K562 (cell line): ENCODE measurements around the gene KRTCAP2. TPM values are rescaled to one million over a fixed set of nuclear protein-coding genes. Genes with fewer than 3 reads are reported as not detected.

Experiments
- ATAC-seq: fragments of 200-7000 bp; cut with Tn5 transposase; 3 replicates; pipeline ENCODE4 v1.9.1; 2020; ENCODE audit warnings: moderate library complexity
- BruUV-seq: library from RNA; stranded (reverse); fragments of 400-500 nt; replicated peaks from 2 replicates; lab custom pipeline; 2021; lab: Mats Ljungman, UMichigan
- CTCF ChIA-PET: fragments of 300-600 bp; formaldehyde crosslinking; extraction: SDS; loops from one replicate; lab custom pipeline; 2021; ENCODE audit warnings: low intra/inter-chr PET ratio; lab: Yijun Ruan, JAX
- POLR2A ChIA-PET: fragments of 300-600, 350-650 bp; sonication (Branson Sonifier 250); formaldehyde crosslinking; extraction: SDS; loops from one replicate; lab custom pipeline; 2021; ENCODE audit warnings: antibody characterized with exemption, inconsistent platforms; lab: Yijun Ruan, JAX
- DNase-seq, 4 experiments: peaks; one replicate each; pipeline versions ENCODE4 v3.0.0 to v3.0.0-alpha.2; 2011 to 2018; ENCODE audit warnings: low spot score in 3 of 4, mixed read lengths in 3 of 4; ENCODE audit errors: extremely low read depth in 1 of 4
- FAIRE-seq: peaks from 2 replicates; lab custom pipeline; 2011; peaks lifted over from hg19 to GRCh38; lab: Jason Lieb, UNC
- H2AFZ ChIP-seq: 2 replicates; pipeline ENCODE4 v1.6.0; 2011; ENCODE audit warnings: low read depth, low read length, control low read depth, inconsistent platforms
- H3K27ac ChIP-seq: fragments of 200-600 bp; 3 replicates; pipeline ENCODE4 v1.8.0; 2011; ENCODE audit warnings: low read depth, mild to moderate bottlenecking, control low read depth, inconsistent platforms, low read length, moderate library complexity, mixed read lengths; ENCODE audit errors: extremely low read depth
- H3K27me3 ChIP-seq, 2 experiments: fragments of 300-600 bp in 1 of 2; 2 replicates in 1 of 2; 3 replicates in 1 of 2; pipeline versions ENCODE4 v1.6.0 to v1.8.0; 2011; ENCODE audit warnings: inconsistent platforms in 2 of 2, low read length in 2 of 2, mild to moderate bottlenecking in 1 of 2, mixed read lengths in 1 of 2, moderate library complexity in 1 of 2; ENCODE audit not compliant: control insufficient read depth in 2 of 2, insufficient read depth in 2 of 2
- H3K36me3 ChIP-seq: fragments of 300-600 bp; 3 replicates; pipeline ENCODE4 v1.8.0; 2011; ENCODE audit warnings: mild to moderate bottlenecking, low read length, inconsistent platforms; ENCODE audit not compliant: control insufficient read depth, insufficient read depth
- H3K4me1 ChIP-seq, 2 experiments: fragments of 200-600 bp in 1 of 2; replicated peaks in 1 of 2; 2 replicates in 1 of 2; 3 replicates in 1 of 2; pipeline versions ENCODE4 v1.5.1 to v1.8.0; 2011; ENCODE audit warnings: inconsistent platforms in 2 of 2, low read length in 2 of 2, mild to moderate bottlenecking in 1 of 2, mixed read lengths in 1 of 2, moderate library complexity in 1 of 2; ENCODE audit not compliant: control insufficient read depth in 2 of 2, insufficient read depth in 2 of 2
- H3K4me2 ChIP-seq: 2 replicates; pipeline ENCODE4 v1.6.1; 2011; ENCODE audit warnings: low read length, control low read depth, inconsistent platforms, mixed read lengths; ENCODE audit not compliant: insufficient read depth
- H3K4me3 ChIP-seq: fragments of 200-600 bp; sonication (generic), shearing (Covaris generic); 2 replicates; pipeline ENCODE4 v1.5.1; 2016; ENCODE audit warnings: control low read depth, inconsistent platforms
- H3K79me2 ChIP-seq: fragments of 200-600 bp; 3 replicates; pipeline ENCODE4 v1.8.0; 2011; ENCODE audit warnings: low read length, inconsistent platforms; ENCODE audit not compliant: control insufficient read depth, insufficient read depth
- H3K9ac ChIP-seq, 2 experiments: 2 replicates each; pipeline versions ENCODE4 v1.6.0 to v1.6.1; 2011; ENCODE audit warnings: low read depth in 2 of 2, low read length in 2 of 2, control low read depth in 1 of 2, inconsistent platforms in 1 of 2, mild to moderate bottlenecking in 1 of 2, mixed read lengths in 1 of 2; ENCODE audit not compliant: insufficient read depth in 1 of 2
- H3K9me1 ChIP-seq: one replicate; pipeline ENCODE4 v1.6.0; 2011; ENCODE audit warnings: inconsistent platforms, mild to moderate bottlenecking, low read length, moderate library complexity; ENCODE audit not compliant: control insufficient read depth, insufficient read depth
- H3K9me3 ChIP-seq: replicated peaks from 2 replicates; pipeline ENCODE4 v1.5.1; 2011; ENCODE audit warnings: low read depth, low read length, inconsistent platforms; ENCODE audit not compliant: control insufficient read depth, insufficient read depth
- H4K20me1 ChIP-seq: replicated peaks from 2 replicates; pipeline ENCODE4 v1.6.1; 2011; ENCODE audit warnings: low read length, inconsistent platforms, mixed read lengths; ENCODE audit not compliant: control insufficient read depth, insufficient read depth
- PHF20 ChIP-seq: fragments of 450-650 bp; IDR thresholded peaks from 2 replicates; pipeline ENCODE4 v1.6.1; 2018; ENCODE audit not compliant: partially characterized antibody
- PRMT5 ChIP-seq: sonication (generic); formaldehyde crosslinking; IDR thresholded peaks from 2 replicates; pipeline ENCODE4 v1.5.0; 2020; ENCODE audit warnings: missing genetic modification reagents
- ZBTB26 ChIP-seq: fragments of 450-650 bp; formaldehyde crosslinking; IDR thresholded peaks from 2 replicates; pipeline ENCODE4 v1.4.0; 2022; ENCODE audit warnings: missing genetic modification characterization
- ZBTB40 ChIP-seq, 2 experiments: fragments of 450-650 bp in 1 of 2; sonication (generic) in 1 of 2; formaldehyde crosslinking in 1 of 2; IDR thresholded peaks; 2 replicates each; pipeline versions ENCODE4 v1.7.1 to v1.9.0; 2016 to 2022; ENCODE audit warnings: inconsistent platforms in 1 of 2, mild to moderate bottlenecking in 1 of 2, missing genetic modification reagents in 1 of 2
- WGBS: fragments of 100-300 bp; shearing (Covaris generic); methylation state at CpG from one replicate; pipeline ENCODE4 v1.1.6; 2016; ENCODE audit warnings: low coverage, mixed read lengths; ENCODE audit not compliant: insufficient coverage; ENCODE audit errors: missing lambda C conversion rate; 5-methylcytosine and 5-hydroxymethylcytosine counted together
- in situ Hi-C: fragments of 300-500 bp; cut with MboI; formaldehyde crosslinking; loops from 4 replicates; pipeline ENCODE4 v1.15.0; 2018; ENCODE audit warnings: inconsistent platforms, mixed read lengths
- intact Hi-C: fragments of 100-400 bp; cut with micrococcal nuclease; formaldehyde crosslinking; loops from 2 replicates; pipeline ENCODE4 v1.14.2; 2022
- polyA plus RNA-seq, 8 experiments: library from polyadenylated mRNA; depleted of rRNA in 4 of 8; stranded (reverse) in 5 of 8; unstranded in 3 of 8; fragments of >200 nt; fragmentation: Nextera tagmentation in 2 of 8; fragmentation: Illumina TruSeq in 1 of 8; extraction: Ambion mirVana in 2 of 8; extraction: Trizol in 1 of 8; gene quantifications; 2 replicates each; pipeline versions ENCODE4 v1.2.1 to v1.2.3, GENCODE V29; 2011 to 2014; ENCODE audit warnings: inconsistent platforms in 1 of 8, missing spikeins in 1 of 8
- total RNA-seq, 7 experiments: library from RNA; depleted of rRNA in 6 of 7; stranded (reverse); fragments of >200 nt in 6 of 7; fragmentation: Illumina TruSeq in 2 of 7; extraction: Trizol in 2 of 7; gene quantifications; 2 replicates each; pipeline versions ENCODE4 v1.2.1 to v1.2.3, GENCODE V29; 2011 to 2021; ENCODE audit warnings: low replicate concordance in 1 of 7

Gene KRTCAP2
- total and polyA plus RNA-seq, 9 of the 15 experiments (the other 6 are each of a cell fraction or from before 2014, with no cell fraction given): 126 to 436 (median 244) TPM

GRCh38 chr1:155195201-155196102, 22.3 kb upstream of the KRTCAP2 start:
- Histone ChIP-seq H3K4me1 (peaks cover 19 to 48% of the 10 kb centered on the region in 2 experiments), H3K27ac (peak overlapping the region; percentile 100; the same call in 1 of the 3 replicates), H3K9ac (peak overlapping the region; percentile 98 to 99)
- no peak for TF ChIP-seq PRMT5
- TF ChIP-seq ZBTB40 (IDR thresholded peaks at IDR 0.05): peak; percentile 62; the same call in 1 of the 2 replicates
- TF ChIP-seq ZBTB40 (CRISPR knock-in tag; IDR thresholded peaks at IDR 0.05): no peak
- 0 out of 2 replicates have a peak, but pooled peaks have one; percentile 36 for TF ChIP-seq ZBTB26 (CRISPR knock-in tag)
- no peak for TF ChIP-seq PHF20
- TF ChIP-seq, all 486 proteins: peak for 2
- ATAC-seq (no peak), FAIRE-seq (no peak), DNase-seq (peak in 1 of 4 experiments; percentile 65)
- Histone ChIP-seq H3K79me2 (peaks cover 30% of the 10 kb centered on the region), H3K36me3 (peaks cover 32% of the 10 kb centered on the region; the same call in 2 of the 3 replicates), H3K27me3 (no peaks in the 10 kb centered on the region), H3K9me1 (no peaks in the 10 kb centered on the region), H2AFZ (0 out of 2 replicates have a peak overlapping the region, but pooled peaks have one; percentile 31), H3K4me2 (peak overlapping the region; percentile 97), H3K9me3 (no peaks in the 10 kb centered on the region), H3K4me3 (peak overlapping the region; percentile 69), H4K20me1 (no peaks in the 10 kb centered on the region)
- in situ Hi-C loops: no loop called here
- intact Hi-C loops: no loop called here
- ChIA-PET CTCF (no interaction called here), POLR2A (interaction anchor here (0.6 to 2.0 kb wide), 7 partner anchors 11 to 134 kb away, joined by 3 to 12 read pairs (median 4); partner anchors contain the start of genes KRTCAP2 and THBS3)
- BruUV-seq: TSS peak; percentile 48
- WGBS: 26% methylated on average over 15 of the region's 27 CpGs
